NCI-H146 (cell line): ENCODE data around the gene PBRM1.

Experiments
- DNase-seq: peaks from one replicate; lab custom pipeline; 2025; lab: John Stamatoyannopoulos, UW

The PBRM1 gene

GRCh38 chr3:52670621-52671521, 14.8 kb downstream of the PBRM1 start:
- no peak for DNase-seq

GRCh38 chr3:52663098-52663497, 22.6 kb downstream of the PBRM1 start:
- no peak for DNase-seq

GRCh38 chr3:52660046-52660445, 25.7 kb downstream of the PBRM1 start:
- no peak for DNase-seq

- DNase-seq = no peak
These were observed 29.8 kb downstream of the PBRM1 start for GRCh38 chr3:52655895-52656294.

GRCh38 chr3:52651592-52651991, 34.1 kb downstream of the PBRM1 start:
- no peak for DNase-seq

GRCh38 chr3:52650439-52650838, 35.3 kb downstream of the PBRM1 start:
- no peak for DNase-seq

- DNase-seq = no peak
These were observed 36.1 kb downstream of the PBRM1 start for GRCh38 chr3:52649461-52650210.

GRCh38 chr3:52645549-52645948, 40.2 kb downstream of the PBRM1 start:
- DNase-seq = peak; percentile 27

- peak; percentile 57 for DNase-seq
These were observed 49.0 kb downstream of the PBRM1 start for GRCh38 chr3:52636673-52637072.

- DNase-seq = no peak
These were observed 51.9 kb downstream of the PBRM1 start for GRCh38 chr3:52633786-52634185.

GRCh38 chr3:52625041-52625440, 60.7 kb downstream of the PBRM1 start:
- no peak for DNase-seq

GRCh38 chr3:52623234-52623792, 62.4 kb downstream of the PBRM1 start:
- no peak for DNase-seq

GRCh38 chr3:52620580-52620979, 65.1 kb downstream of the PBRM1 start:
- no peak for DNase-seq

GRCh38 chr3:52615166-52615565, 70.5 kb downstream of the PBRM1 start:
- no peak for DNase-seq

GRCh38 chr3:52614689-52615088, 71.0 kb downstream of the PBRM1 start:
- DNase-seq = no peak

- DNase-seq = no peak
These were observed 76.3 kb downstream of the PBRM1 start for GRCh38 chr3:52609316-52609815.

GRCh38 chr3:52608337-52608736, 77.4 kb downstream of the PBRM1 start:
- no peak for DNase-seq

GRCh38 chr3:52606373-52607085, 79.2 kb downstream of the PBRM1 start:
- DNase-seq = peak; percentile 9

- DNase-seq = no peak
These were observed 85.5 kb downstream of the PBRM1 start for GRCh38 chr3:52600258-52600657.

GRCh38 chr3:52596658-52597265, 89.0 kb downstream of the PBRM1 start:
- DNase-seq = no peak

- DNase-seq = no peak
These were observed 92.6 kb downstream of the PBRM1 start for GRCh38 chr3:52593103-52593502.
